WI38 (cell line): ENCODE results near the gene TMCO4.

Experiments
- H3K4me3 ChIP-seq: 2 replicates; pipeline ENCODE4 v1.5.1; 2011; ENCODE audit warnings: low read depth, mild to moderate bottlenecking, control low read depth, low read length
- CTCF ChIP-seq: IDR thresholded peaks from 2 replicates; pipeline ENCODE4 v1.5.1; 2012; ENCODE audit warnings: low read depth, mild to moderate bottlenecking, control low read depth, low read length

TMCO4 gene

GRCh38 chr1:19656134-19656779 lies 143.5 kb downstream of the TMCO4 start:
- TF ChIP-seq CTCF: no peak
- H3K4me3 ChIP-seq: no peak overlapping the region

GRCh38 chr1:19655718-19656080 lies 144.0 kb downstream of the TMCO4 start:
- H3K4me3 ChIP-seq: no peak overlapping the region
- TF ChIP-seq CTCF: no peak

GRCh38 chr1:19654886-19655717 lies 144.6 kb downstream of the TMCO4 start:
- H3K4me3 ChIP-seq: no peak overlapping the region
- TF ChIP-seq CTCF: no peak

- no peak for TF ChIP-seq CTCF
Measured at GRCh38 chr1:19654386-19654785, 145.3 kb downstream of the TMCO4 start.

GRCh38 chr1:19651141-19651737 lies 148.5 kb downstream of the TMCO4 start:
- no peak overlapping the region for H3K4me3 ChIP-seq
- TF ChIP-seq CTCF: peak; percentile 62

More at GRCh38 chr1:19654386-19654785, 145.3 kb downstream of the TMCO4 start:
- no peak overlapping the region for H3K4me3 ChIP-seq

GRCh38 chr1:19650416-19651140 lies 149.1 kb downstream of the TMCO4 start:
- TF ChIP-seq CTCF: no peak
- H3K4me3 ChIP-seq: no peak overlapping the region
